T follicular helper cell (primary cell): ENCODE results near the gene PLPP1.

ENCODE experiments used
- DNase-seq: peaks from one replicate; pipeline ENCODE4 v3.0.0-alpha.2; 2020; ENCODE audit warnings: low read depth

Gene PLPP1

GRCh38 chr5:55450050-55450765 is 84.6 kb downstream of the PLPP1 start:
- no peak for DNase-seq

GRCh38 chr5:55446640-55447351 is 88.0 kb downstream of the PLPP1 start:
- no peak for DNase-seq

GRCh38 chr5:55445791-55446190 is 89.0 kb downstream of the PLPP1 start:
- DNase-seq: no peak

GRCh38 chr5:55441954-55442353 is 92.8 kb downstream of the PLPP1 start:
- no peak for DNase-seq

- DNase-seq: no peak
Observed at GRCh38 chr5:55441107-55441771, 93.5 kb downstream of the PLPP1 start.

- no peak for DNase-seq
Observed at GRCh38 chr5:55440188-55440646, 94.5 kb downstream of the PLPP1 start.

- DNase-seq: no peak
Observed at GRCh38 chr5:55438998-55439397, 95.8 kb downstream of the PLPP1 start.

GRCh38 chr5:55437859-55438206 is 96.9 kb downstream of the PLPP1 start:
- no peak for DNase-seq

GRCh38 chr5:55437452-55437851 is 97.3 kb downstream of the PLPP1 start:
- no peak for DNase-seq

GRCh38 chr5:55432549-55432948 is 102.2 kb downstream of the PLPP1 start:
- DNase-seq: no peak

GRCh38 chr5:55429613-55430253 is 105.0 kb downstream of the PLPP1 start:
- no peak for DNase-seq

- no peak for DNase-seq
Observed at GRCh38 chr5:55429221-55429612, 105.5 kb downstream of the PLPP1 start.

GRCh38 chr5:55427157-55427556 is 107.6 kb downstream of the PLPP1 start:
- no peak for DNase-seq

- no peak for DNase-seq
Observed at GRCh38 chr5:55426455-55426854, 108.3 kb downstream of the PLPP1 start.

GRCh38 chr5:55421074-55421529 is 113.7 kb downstream of the PLPP1 start:
- no peak for DNase-seq

GRCh38 chr5:55418994-55419968 is 115.5 kb downstream of the PLPP1 start:
- no peak for DNase-seq

GRCh38 chr5:55416306-55416705 is 118.5 kb downstream of the PLPP1 start:
- no peak for DNase-seq

- DNase-seq: no peak
Observed at GRCh38 chr5:55415071-55415470, 119.7 kb downstream of the PLPP1 start.

- DNase-seq: no peak
Observed at GRCh38 chr5:55413644-55414043, 121.1 kb downstream of the PLPP1 start.

GRCh38 chr5:55411876-55412275 is 122.9 kb downstream of the PLPP1 start:
- DNase-seq: no peak

GRCh38 chr5:55410845-55411244 is 123.9 kb downstream of the PLPP1 start:
- DNase-seq: no peak
